Kidney (tissue), 14 donors: ENCODE results near the gene PROKR1. TPM values are rescaled to one million over a fixed set of nuclear protein-coding genes. Genes with fewer than 3 reads are reported as not detected.

Source experiments
- DNase-seq, 5 donors: peaks; one replicate each; pipeline ENCODE4 v3.0.0-alpha.2; 2013 to 2020
- FAIRE-seq: peaks from 2 replicates; lab custom pipeline; 2012; peaks lifted over from hg19 to GRCh38; lab: Jason Lieb, UNC
- H3K27ac ChIP-seq, 2 donors: one replicate each; pipeline ENCODE4 v1.7.0; 2013; ENCODE audit warnings: low read depth in 2 of 2, low read length in 2 of 2, inconsistent platforms in 1 of 2
- H3K27me3 ChIP-seq: one replicate; pipeline ENCODE4 v1.7.1; 2013; ENCODE audit warnings: low read length, inconsistent platforms; ENCODE audit not compliant: control insufficient read depth, insufficient read depth
- H3K36me3 ChIP-seq, 3 donors: one replicate each; pipeline versions ENCODE4 v1.7.0 to v1.7.1; 2013; ENCODE audit warnings: low read length in 3 of 3, control low read depth in 1 of 3, inconsistent platforms in 1 of 3; ENCODE audit not compliant: insufficient read depth in 3 of 3, control insufficient read depth in 2 of 3
- H3K4me1 ChIP-seq, 3 donors: one replicate each; pipeline versions ENCODE4 v1.7.0 to v1.7.1; 2013; ENCODE audit warnings: low read length in 3 of 3, inconsistent platforms in 1 of 3, low read depth in 1 of 3; ENCODE audit not compliant: control insufficient read depth in 2 of 3, insufficient read depth in 2 of 3
- H3K4me3 ChIP-seq, 3 donors: one replicate each; pipeline versions ENCODE4 v1.7.0 to v1.8.1; 2013; ENCODE audit warnings: low read length in 3 of 3, control low read depth in 1 of 3, inconsistent platforms in 1 of 3
- H3K9ac ChIP-seq, 3 donors: one replicate each; pipeline versions ENCODE4 v1.7.0 to v1.7.1; 2013; ENCODE audit warnings: low read length in 3 of 3, control low read depth in 1 of 3, inconsistent platforms in 1 of 3
- H3K9me3 ChIP-seq, 3 donors: one replicate each; pipeline versions ENCODE4 v1.7.0 to v1.7.1; 2013; ENCODE audit warnings: low read length in 3 of 3, control low read depth in 1 of 3, inconsistent platforms in 1 of 3; ENCODE audit not compliant: control insufficient read depth in 2 of 3, insufficient read depth in 1 of 3
- intact Hi-C: fragments of 100-400 bp; cut with DNase I; formaldehyde crosslinking; loops from one replicate; pipeline ENCODE4 v1.11.1; 2022
- polyA plus RNA-seq: library from polyadenylated mRNA; stranded (reverse); fragments of 350-450 nt; fragmentation: Illumina TruSeq; extraction: RNeasy Lipid Tissue Mini Kit (QIAGEN cat#74804); gene quantifications from one replicate; pipeline ENCODE4 v1.2.3, GENCODE V29; 2014; ENCODE audit warnings: low read depth, low replicate concordance; ENCODE audit not compliant: insufficient read depth
- total RNA-seq: library from RNA; stranded (reverse); fragmentation: NEBNext Ultra II Directional; extraction: Animal tissue kit (Norgen Biotek cat#: 25700); gene quantifications from one replicate; pipeline ENCODE4 v1.2.1, GENCODE V29; 2021
- TF ChIP-seq, protein P1 (sequence below): IDR thresholded peaks from 3 replicates; pipeline ENCODE4 v1.5.1; 2012; ENCODE audit warnings: mild to moderate bottlenecking, moderate library complexity, borderline replicate concordance; ENCODE audit not compliant: insufficient read depth; ENCODE audit errors: extremely low read depth
- donor health status: control.
- donor health status: control.
- donor health status: control.
- donor health status: control.
- donor health status: control.
- donor health status: DM: yes; HTN: yes; CAD: no.
- donor health status: Normal renal cell carcinoma (clear cell type).

The PROKR1 gene
- total and polyA plus RNA-seq, 2 donors from 2014 or later: not detected

DNA sequence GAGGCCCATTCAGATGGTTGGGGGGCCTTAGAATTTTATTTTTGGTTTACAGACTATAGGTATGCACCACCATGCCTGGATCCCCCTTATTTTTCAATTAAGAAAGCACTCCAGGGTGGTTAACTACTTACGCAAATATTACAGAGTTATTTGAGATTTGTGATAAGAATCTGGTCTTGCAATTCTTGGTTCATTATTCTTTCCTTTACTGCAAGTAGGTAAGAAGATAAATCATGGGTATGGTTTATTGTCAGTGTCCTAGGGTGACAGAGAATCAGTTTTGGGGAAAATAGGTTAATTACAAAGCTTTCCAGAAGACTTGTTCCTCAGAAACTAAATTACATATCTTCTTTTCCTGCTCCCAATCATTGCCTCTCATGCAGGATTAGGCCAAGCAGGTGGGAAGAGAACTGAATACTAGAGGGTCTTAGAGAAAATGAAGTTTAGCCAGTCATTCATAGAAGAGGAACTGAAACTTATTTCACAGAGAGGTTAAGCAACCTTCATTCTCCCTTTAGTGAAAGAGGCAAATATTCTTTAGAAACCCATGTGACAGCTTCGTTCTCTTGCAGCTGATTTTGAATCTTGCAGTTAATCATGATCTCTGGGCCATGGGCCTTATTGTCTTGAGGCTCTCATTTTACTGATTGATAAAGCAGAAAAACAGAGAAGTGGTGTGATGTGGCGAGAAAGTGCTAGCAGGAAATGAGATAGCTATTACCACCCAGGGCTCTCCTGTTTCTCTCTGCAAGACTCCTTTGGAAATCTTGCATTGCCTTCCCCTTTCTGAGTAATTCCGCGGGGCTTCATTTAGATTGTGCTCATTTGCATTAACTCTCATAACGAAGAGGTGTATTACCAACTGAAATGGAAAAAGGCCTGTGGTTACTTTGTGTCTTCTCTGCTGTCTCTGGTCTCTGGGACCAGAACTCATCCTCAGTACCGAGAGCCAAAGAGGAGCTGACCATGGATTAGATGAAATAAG is 46.5 kb downstream of the PROKR1 start:
- Histone ChIP-seq H3K4me3 (no peak overlapping the region), H3K27ac (no peak overlapping the region), H3K9ac (no peak overlapping the region), H3K4me1 (no peaks in the 10 kb centered on the region), H3K27me3 (no peaks in the 10 kb centered on the region), H3K36me3 (no peaks in the 10 kb centered on the region), H3K9me3 (no peaks in the 10 kb centered on the region)
- intact Hi-C loops: no loop called here
- TF ChIP-seq, protein P1, sequence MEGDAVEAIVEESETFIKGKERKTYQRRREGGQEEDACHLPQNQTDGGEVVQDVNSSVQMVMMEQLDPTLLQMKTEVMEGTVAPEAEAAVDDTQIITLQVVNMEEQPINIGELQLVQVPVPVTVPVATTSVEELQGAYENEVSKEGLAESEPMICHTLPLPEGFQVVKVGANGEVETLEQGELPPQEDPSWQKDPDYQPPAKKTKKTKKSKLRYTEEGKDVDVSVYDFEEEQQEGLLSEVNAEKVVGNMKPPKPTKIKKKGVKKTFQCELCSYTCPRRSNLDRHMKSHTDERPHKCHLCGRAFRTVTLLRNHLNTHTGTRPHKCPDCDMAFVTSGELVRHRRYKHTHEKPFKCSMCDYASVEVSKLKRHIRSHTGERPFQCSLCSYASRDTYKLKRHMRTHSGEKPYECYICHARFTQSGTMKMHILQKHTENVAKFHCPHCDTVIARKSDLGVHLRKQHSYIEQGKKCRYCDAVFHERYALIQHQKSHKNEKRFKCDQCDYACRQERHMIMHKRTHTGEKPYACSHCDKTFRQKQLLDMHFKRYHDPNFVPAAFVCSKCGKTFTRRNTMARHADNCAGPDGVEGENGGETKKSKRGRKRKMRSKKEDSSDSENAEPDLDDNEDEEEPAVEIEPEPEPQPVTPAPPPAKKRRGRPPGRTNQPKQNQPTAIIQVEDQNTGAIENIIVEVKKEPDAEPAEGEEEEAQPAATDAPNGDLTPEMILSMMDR: no peak
- FAIRE-seq (no peak), DNase-seq (no peak)

DNA sequence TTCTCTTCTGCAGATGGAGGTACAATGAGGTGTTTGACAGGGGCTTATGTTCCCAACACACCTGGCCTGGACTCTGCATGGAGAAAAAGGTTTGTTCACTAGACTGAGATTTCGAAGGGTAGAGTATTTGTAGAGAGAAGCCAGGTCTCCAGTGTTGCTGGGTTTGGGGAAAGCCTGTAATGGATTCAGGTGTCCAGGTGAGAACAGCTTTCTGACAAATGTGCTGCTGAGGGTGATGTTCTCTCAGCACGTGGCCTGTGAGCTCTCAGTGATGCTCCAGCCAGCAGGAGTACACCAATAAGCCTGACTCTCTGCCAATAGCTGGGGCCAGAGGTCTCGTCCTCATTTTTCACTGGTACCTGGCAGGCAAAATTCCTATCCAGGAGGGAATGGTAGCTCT is 47.5 kb downstream of the PROKR1 start:
- DNase-seq: no peak
- H3K27ac ChIP-seq: no peak overlapping the region
- no peaks in the 10 kb centered on the region for H3K27me3 ChIP-seq
- intact Hi-C loops: no loop called here
- no peak overlapping the region for H3K4me3 ChIP-seq
- TF ChIP-seq, protein P1: no peak
- no peak for FAIRE-seq
- no peak overlapping the region for H3K9ac ChIP-seq
- no peaks in the 10 kb centered on the region for H3K36me3 ChIP-seq
- H3K9me3 ChIP-seq: no peaks in the 10 kb centered on the region
- H3K4me1 ChIP-seq: no peaks in the 10 kb centered on the region

DNA sequence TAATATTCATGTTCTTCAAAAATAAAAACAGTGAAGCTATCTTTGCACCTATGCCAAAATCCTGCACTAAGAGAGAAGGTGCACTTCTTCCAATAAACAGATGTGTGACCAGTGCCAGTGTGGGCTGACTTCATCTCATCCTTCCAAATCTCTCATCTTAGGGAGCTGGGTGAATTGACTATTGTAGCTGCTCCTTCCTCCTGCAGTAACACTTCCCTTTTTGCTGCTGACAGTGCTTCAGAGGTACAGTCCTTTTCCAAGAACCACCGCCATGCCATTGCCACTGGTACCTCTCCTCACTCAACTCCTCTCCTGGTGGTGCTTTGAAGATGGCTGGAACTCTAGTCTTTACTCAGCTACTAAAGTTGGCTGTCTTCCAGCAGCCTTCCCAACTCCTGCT is 49.1 kb downstream of the PROKR1 start:
- intact Hi-C loops: no loop called here
- FAIRE-seq: no peak

More for the DNA sequence above, 49.1 kb downstream of the PROKR1 start:
- Histone ChIP-seq H3K9ac (no peak overlapping the region), H3K9me3 (peaks cover 0 to 5% (median 0%) of the 10 kb centered on the region in 3 donors), H3K4me1 (no peaks in the 10 kb centered on the region), H3K36me3 (no peaks in the 10 kb centered on the region), H3K27ac (no peak overlapping the region), H3K27me3 (no peaks in the 10 kb centered on the region), H3K4me3 (no peak overlapping the region)
- no peak for DNase-seq
- TF ChIP-seq, protein P1: no peak
